Activated T-cell treated with anti-CD3 and anti-CD28 coated beads, Interleukin-2, amount 50 U/mL, for 4 hours (primary cell): ENCODE measurements around the gene CCDC50. TPM values are rescaled to one million over a fixed set of nuclear protein-coding genes. Genes with fewer than 3 reads are reported as not detected.

Experiments used
- ATAC-seq, 2 donors: fragments of 200-7000 bp; cut with Tn5 transposase; one replicate each; pipeline ENCODE4 v1.10.0; 2021
- DNase-seq: peaks from one replicate; pipeline ENCODE4 v3.0.0-alpha.2; 2020
- H3K27me3 Mint-ChIP-seq: one replicate; pipeline ENCODE4 v1.8.0; 2021; ENCODE audit warnings: low read depth, mixed read lengths
- H3K36me3 Mint-ChIP-seq: one replicate; pipeline ENCODE4 v1.8.0; 2022; ENCODE audit warnings: mixed read lengths; ENCODE audit not compliant: insufficient read depth
- H3K4me1 Mint-ChIP-seq: one replicate; pipeline ENCODE4 v1.8.0; 2021; ENCODE audit warnings: low read depth, mixed read lengths
- H3K4me3 Mint-ChIP-seq: one replicate; pipeline ENCODE4 v1.8.0; 2021; ENCODE audit warnings: mild to moderate bottlenecking, moderate library complexity, mixed read lengths
- H3K9me3 Mint-ChIP-seq: one replicate; pipeline ENCODE4 v1.8.0; 2021; ENCODE audit warnings: mixed read lengths
- total RNA-seq, 3 donors: library from RNA; stranded (reverse); gene quantifications; one replicate each; pipeline ENCODE4 v1.2.1, GENCODE V29; 2021

The CCDC50 gene
- total RNA-seq, 3 donors from 2014 or later, result 3.9 to 16.2 (median 8.6) TPM

- DNase-seq, result no peak
- no peaks in the 10 kb centered on the region for H3K4me1 Mint-ChIP-seq
- no peak overlapping the region for H3K4me3 Mint-ChIP-seq
- ATAC-seq, result no peak
- no peaks in the 10 kb centered on the region for H3K9me3 Mint-ChIP-seq
- peaks cover 1% of the 10 kb centered on the region for H3K36me3 Mint-ChIP-seq
- H3K27me3 Mint-ChIP-seq, result no peaks in the 10 kb centered on the region
These were observed 61.4 kb downstream of the CCDC50 start for GRCh38 chr3:191390580-191390979.

DNA sequence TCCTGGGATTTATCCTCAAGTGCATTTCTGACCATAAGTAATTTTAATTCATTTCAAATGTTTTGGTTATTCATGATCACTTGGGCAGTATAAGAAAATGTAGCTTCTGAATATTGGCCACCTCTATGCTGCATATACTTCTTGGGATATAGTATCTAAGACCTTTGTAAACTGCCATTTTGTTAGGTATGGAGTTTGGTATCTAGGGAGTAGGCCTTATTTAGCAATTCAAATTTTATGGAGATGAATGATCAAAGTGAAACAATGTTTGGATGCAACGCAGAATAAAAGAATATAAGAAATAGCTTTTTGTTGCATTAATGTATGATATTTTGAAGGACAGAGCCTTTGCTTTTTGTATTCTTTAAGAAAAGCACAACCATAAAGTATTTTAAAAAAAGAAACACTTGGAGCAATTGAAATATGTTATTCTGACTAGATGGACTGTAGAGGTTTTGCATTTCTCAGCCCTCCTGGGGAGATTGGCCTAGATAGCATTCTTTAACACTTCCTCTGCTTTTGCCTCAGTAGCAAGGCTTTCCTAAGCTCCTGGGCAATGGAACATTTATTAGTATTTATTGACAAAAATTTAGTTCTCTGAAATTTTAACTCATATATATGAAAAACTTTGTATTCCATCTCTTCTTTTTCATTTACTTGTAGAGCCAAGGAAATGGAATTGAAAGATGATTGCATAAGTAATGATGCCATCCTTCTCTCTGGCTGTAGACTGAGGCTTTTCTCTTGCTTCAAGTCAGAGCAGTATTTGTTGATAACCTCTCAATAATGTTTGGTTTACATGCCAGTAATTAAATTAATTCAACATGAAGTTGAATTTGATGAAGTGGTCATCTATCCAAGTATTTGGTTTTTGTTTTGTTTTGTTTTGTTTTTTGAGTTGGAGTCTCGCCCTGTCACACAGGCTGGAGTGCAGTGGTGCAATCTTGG lies 62.9 kb downstream of the CCDC50 start:
- Mint-ChIP-seq H3K4me1 (no peaks in the 10 kb centered on the region), H3K9me3 (no peaks in the 10 kb centered on the region), H3K4me3 (no peak overlapping the region), H3K36me3 (peaks cover 1% of the 10 kb centered on the region), H3K27me3 (no peaks in the 10 kb centered on the region)
- DNase-seq (no peak), ATAC-seq (no peak)

- no peaks in the 10 kb centered on the region for H3K27me3 Mint-ChIP-seq
- H3K4me3 Mint-ChIP-seq, result no peak overlapping the region
- H3K9me3 Mint-ChIP-seq, result no peaks in the 10 kb centered on the region
- H3K36me3 Mint-ChIP-seq, result peaks cover 1% of the 10 kb centered on the region
- ATAC-seq, result no peak
- no peaks in the 10 kb centered on the region for H3K4me1 Mint-ChIP-seq
- DNase-seq, result no peak
These were observed 64.0 kb downstream of the CCDC50 start for GRCh38 chr3:191393146-191393545.

GRCh38 chr3:191397771-191398170 lies 68.6 kb downstream of the CCDC50 start:
- ATAC-seq (no peak), DNase-seq (no peak)
- Mint-ChIP-seq H3K27me3 (no peaks in the 10 kb centered on the region), H3K9me3 (no peaks in the 10 kb centered on the region), H3K36me3 (no peaks in the 10 kb centered on the region), H3K4me3 (no peak overlapping the region), H3K4me1 (no peaks in the 10 kb centered on the region)

- no peaks in the 10 kb centered on the region for H3K36me3 Mint-ChIP-seq
- H3K9me3 Mint-ChIP-seq, result no peaks in the 10 kb centered on the region
- no peaks in the 10 kb centered on the region for H3K27me3 Mint-ChIP-seq
- no peak for ATAC-seq
- DNase-seq, result no peak
- H3K4me3 Mint-ChIP-seq, result no peak overlapping the region
- H3K4me1 Mint-ChIP-seq, result no peaks in the 10 kb centered on the region
These were observed 69.4 kb downstream of the CCDC50 start for GRCh38 chr3:191398607-191399006.

DNA sequence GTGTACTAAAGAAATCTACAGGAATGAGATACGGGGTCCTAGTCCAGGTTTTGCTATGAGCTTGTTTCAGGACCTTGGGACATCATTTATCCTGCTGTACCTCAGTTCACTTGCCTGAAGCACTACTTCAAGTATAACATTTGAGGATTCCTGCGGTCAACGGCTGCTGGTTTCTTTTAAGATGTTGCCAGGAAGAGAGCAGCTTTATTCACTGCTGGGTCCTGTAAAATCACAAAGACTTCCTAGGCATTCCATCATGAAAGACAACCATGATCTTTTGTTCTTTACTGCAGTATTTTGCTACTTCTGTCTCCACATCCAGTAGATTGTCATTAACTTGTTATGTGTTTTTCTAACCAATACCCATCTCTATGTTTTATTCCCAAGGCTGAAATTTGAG lies 70.7 kb downstream of the CCDC50 start:
- H3K9me3 Mint-ChIP-seq, result no peaks in the 10 kb centered on the region
- H3K27me3 Mint-ChIP-seq, result no peaks in the 10 kb centered on the region
- ATAC-seq, result no peak

DNA sequence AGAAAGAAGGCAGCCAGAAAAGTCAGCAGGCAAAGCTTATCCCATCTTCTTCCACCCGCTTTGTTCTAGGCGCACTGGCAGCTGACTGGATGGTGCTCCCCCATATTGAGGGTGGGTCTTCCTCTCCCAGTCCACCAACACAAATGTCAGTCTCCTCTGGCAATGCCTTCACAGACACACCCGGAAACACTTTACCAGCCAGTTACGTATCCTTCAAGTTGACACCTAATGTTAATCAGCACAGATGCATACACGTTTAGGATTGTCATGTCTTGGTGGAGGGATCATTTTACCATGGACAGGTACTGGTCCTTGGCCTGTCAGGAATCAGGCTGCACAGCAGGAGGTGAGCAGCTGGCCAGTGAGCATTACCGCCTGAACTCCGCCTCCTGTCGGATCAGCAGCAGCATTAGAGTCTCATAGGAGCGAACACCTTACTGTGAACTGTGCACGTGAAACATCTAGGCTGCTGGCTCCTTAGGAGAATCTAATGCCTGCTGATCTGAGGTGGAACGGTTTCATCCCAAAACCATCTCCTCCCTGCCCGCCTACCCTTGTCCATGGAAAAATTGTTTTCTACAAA lies 72.7 kb downstream of the CCDC50 start:
- Mint-ChIP-seq H3K4me1 (no peaks in the 10 kb centered on the region), H3K36me3 (no peaks in the 10 kb centered on the region), H3K4me3 (no peak overlapping the region), H3K9me3 (peaks cover 3% of the 10 kb centered on the region), H3K27me3 (no peaks in the 10 kb centered on the region)
- ATAC-seq (no peak), DNase-seq (no peak)

More for the DNA sequence above, 70.7 kb downstream of the CCDC50 start:
- Mint-ChIP-seq H3K4me1 (no peaks in the 10 kb centered on the region), H3K4me3 (no peak overlapping the region), H3K36me3 (no peaks in the 10 kb centered on the region)
- DNase-seq, result no peak

DNA sequence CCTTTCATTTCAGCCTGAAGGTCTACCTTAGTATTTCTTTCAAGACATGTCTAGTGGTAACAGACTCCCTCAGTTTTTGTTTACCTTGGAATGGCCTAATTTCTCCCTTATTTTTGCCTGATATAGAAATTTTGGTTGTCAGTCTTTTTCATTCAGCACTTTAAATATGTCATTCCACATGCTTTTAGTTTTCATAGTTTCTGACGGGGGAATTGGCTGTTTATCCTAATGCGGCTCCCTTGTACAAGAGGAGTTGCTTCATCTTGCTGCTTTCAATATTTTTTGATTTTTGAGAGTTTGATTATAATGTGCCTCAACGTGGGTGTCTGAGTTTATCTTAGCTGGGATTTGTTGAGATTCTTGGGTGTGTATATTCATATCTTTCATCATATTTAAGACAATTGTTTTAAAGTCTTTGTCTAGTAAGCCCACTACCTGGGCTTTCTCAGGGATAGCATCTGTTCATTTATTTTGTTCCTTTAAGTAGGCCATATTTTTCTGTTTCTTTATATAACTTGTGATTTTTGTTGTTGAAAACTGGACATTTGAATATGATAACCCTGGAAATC lies 80.7 kb downstream of the CCDC50 start:
- DNase-seq (no peak), ATAC-seq (no peak)
- Mint-ChIP-seq H3K36me3 (no peaks in the 10 kb centered on the region), H3K4me1 (no peaks in the 10 kb centered on the region), H3K4me3 (no peak overlapping the region), H3K27me3 (no peaks in the 10 kb centered on the region), H3K9me3 (peaks cover 10% of the 10 kb centered on the region)

DNA sequence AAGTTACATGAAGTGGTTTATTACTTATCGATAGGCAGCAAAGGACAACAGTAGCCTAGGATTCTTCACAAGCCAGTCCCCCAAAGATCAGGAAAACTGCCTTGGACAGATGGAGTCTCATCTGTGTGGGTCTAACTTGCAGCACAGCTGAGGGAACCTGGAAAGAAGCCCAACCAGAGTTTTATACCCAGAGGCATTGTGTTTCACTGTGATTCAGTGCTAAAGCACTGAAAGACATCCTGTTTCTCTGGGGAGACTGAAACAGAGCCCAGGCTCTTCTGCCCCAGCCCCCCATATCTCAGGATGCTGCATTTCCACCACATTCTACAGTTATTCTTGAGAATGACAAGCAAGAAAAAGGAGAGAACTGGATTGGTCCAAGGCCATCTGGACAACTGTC lies 83.6 kb downstream of the CCDC50 start:
- no peak overlapping the region for H3K4me3 Mint-ChIP-seq
- no peaks in the 10 kb centered on the region for H3K36me3 Mint-ChIP-seq
- H3K4me1 Mint-ChIP-seq, result no peaks in the 10 kb centered on the region
- ATAC-seq (no peak), DNase-seq (no peak)
- H3K27me3 Mint-ChIP-seq, result peaks cover 2% of the 10 kb centered on the region
- H3K9me3 Mint-ChIP-seq, result peaks cover 6% of the 10 kb centered on the region

DNA sequence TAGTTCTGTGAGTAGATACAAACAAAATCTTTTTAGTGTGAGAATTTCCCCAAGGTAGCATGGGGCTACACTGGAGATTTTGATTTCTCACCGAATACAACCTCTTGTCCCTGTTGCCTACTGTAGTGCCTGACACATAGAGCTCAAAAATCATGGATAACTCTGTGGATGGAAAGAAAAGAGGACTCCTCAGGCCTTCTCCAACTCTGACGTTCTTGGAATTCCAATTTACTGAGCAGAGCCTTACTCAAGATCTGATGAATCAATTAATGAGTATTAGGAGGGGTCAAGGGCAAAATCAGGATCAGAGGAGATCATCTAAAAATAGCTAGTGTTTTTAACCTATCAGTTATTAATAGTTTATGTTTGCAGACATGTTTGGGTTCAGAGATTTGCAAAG lies 85.1 kb downstream of the CCDC50 start:
- no peak for ATAC-seq
- no peak for DNase-seq
- Mint-ChIP-seq H3K4me3 (no peak overlapping the region), H3K36me3 (no peaks in the 10 kb centered on the region), H3K27me3 (peaks cover 2% of the 10 kb centered on the region), H3K9me3 (peaks cover 6% of the 10 kb centered on the region), H3K4me1 (no peaks in the 10 kb centered on the region)

GRCh38 chr3:191414732-191415131 lies 85.5 kb downstream of the CCDC50 start:
- ATAC-seq (no peak), DNase-seq (no peak)
- Mint-ChIP-seq H3K4me1 (no peaks in the 10 kb centered on the region), H3K27me3 (peaks cover 2% of the 10 kb centered on the region), H3K9me3 (peaks cover 4% of the 10 kb centered on the region), H3K4me3 (no peak overlapping the region), H3K36me3 (no peaks in the 10 kb centered on the region)

GRCh38 chr3:191415566-191415965 lies 86.4 kb downstream of the CCDC50 start:
- Mint-ChIP-seq H3K4me1 (no peaks in the 10 kb centered on the region), H3K9me3 (no peaks in the 10 kb centered on the region), H3K27me3 (peaks cover 2% of the 10 kb centered on the region), H3K36me3 (no peaks in the 10 kb centered on the region), H3K4me3 (no peak overlapping the region)
- no peak for ATAC-seq
- no peak for DNase-seq

GRCh38 chr3:191417457-191417729 lies 88.2 kb downstream of the CCDC50 start:
- no peaks in the 10 kb centered on the region for H3K4me1 Mint-ChIP-seq
- H3K9me3 Mint-ChIP-seq, result no peaks in the 10 kb centered on the region
- no peak for ATAC-seq
- no peaks in the 10 kb centered on the region for H3K36me3 Mint-ChIP-seq
- H3K27me3 Mint-ChIP-seq, result peaks cover 2% of the 10 kb centered on the region
- H3K4me3 Mint-ChIP-seq, result no peak overlapping the region
- DNase-seq, result no peak

DNA sequence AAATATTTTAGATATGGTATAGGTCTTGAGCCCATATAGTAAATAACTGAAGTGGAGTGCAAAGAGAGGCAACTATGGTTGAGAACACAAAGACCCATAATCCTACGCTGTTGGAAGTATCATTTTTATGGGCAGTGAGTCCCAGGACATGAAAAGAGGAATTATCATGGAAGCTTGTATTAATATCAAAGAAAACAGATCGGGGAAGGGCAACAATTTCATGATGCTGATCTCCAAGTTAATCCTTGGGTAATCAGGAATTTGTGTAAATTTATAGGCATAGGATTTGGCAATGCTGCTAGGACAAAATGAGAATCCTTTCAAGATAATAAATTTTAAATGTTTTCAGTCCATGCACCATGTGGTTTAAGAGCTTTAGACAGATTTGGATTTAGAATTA lies 91.6 kb downstream of the CCDC50 start:
- no peak for DNase-seq
- peaks cover 2% of the 10 kb centered on the region for H3K27me3 Mint-ChIP-seq
- no peaks in the 10 kb centered on the region for H3K4me1 Mint-ChIP-seq
- no peak for ATAC-seq
- H3K36me3 Mint-ChIP-seq, result no peaks in the 10 kb centered on the region
- H3K4me3 Mint-ChIP-seq, result no peak overlapping the region
- H3K9me3 Mint-ChIP-seq, result no peaks in the 10 kb centered on the region

- Mint-ChIP-seq H3K9me3 (no peaks in the 10 kb centered on the region), H3K4me3 (no peak overlapping the region), H3K27me3 (no peaks in the 10 kb centered on the region), H3K4me1 (no peaks in the 10 kb centered on the region), H3K36me3 (no peaks in the 10 kb centered on the region)
- DNase-seq (no peak), ATAC-seq (no peak)
These were observed 95.7 kb downstream of the CCDC50 start for GRCh38 chr3:191424881-191425280.
